Left ventricle myocardium superior (tissue), 1 donor: ENCODE data around the gene KCNQ5. TPM values are rescaled to one million over a fixed set of nuclear protein-coding genes. Genes with fewer than 3 reads are reported as not detected.

Experiments used
- ATAC-seq: fragments of 200-7000 bp; cut with Tn5 transposase; one replicate; pipeline ENCODE4 v1.9.1; 2020; ENCODE audit warnings: mild to moderate bottlenecking, moderate library complexity
- DNase-seq: peaks from one replicate; pipeline ENCODE4 v3.0.0-alpha.2; 2020
- intact Hi-C: fragments of 100-400 bp; cut with micrococcal nuclease; formaldehyde crosslinking; loops from one replicate; pipeline ENCODE4 v1.11.0; 2022
- total RNA-seq: library from RNA; stranded (reverse); fragmentation: NEBNext Ultra II Directional; extraction: Animal tissue kit (Norgen Biotek cat#: 25700); gene quantifications from one replicate; pipeline ENCODE4 v1.2.1, GENCODE V29; 2021
- donor health status: DM: no; HTN: yes; CAD: no; lungs with severe emphysema.

The KCNQ5 gene
- total RNA-seq, 1 donor from 2014 or later: not detected

GRCh38 chr6:72930556-72931132, 308.8 kb downstream of the KCNQ5 start:
- DNase-seq (no peak), ATAC-seq (no peak)
- intact Hi-C loops: no loop called here

GRCh38 chr6:72931325-72931887, 309.5 kb downstream of the KCNQ5 start:
- ATAC-seq (no peak), DNase-seq (no peak)
- intact Hi-C loops: no loop called here

DNA sequence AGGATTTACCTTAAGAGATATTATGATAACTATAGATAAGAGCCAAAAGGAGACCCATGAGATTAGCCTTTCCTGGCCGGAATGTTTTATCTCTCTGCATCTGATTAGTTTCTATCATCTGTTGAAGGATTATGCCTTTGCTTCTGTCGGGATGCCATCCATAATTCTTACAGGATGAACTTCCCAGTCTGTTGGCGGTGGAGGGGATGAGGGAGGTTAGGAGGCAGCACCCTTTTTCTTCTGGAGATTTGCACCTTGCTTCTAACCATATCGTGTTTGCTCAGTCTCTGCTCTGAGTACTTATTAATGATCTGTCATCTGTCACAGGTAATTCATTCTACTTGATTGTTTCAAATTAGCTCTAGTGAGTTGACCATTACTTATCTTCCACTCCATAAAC, 311.4 kb downstream of the KCNQ5 start:
- DNase-seq (no peak), ATAC-seq (no peak)
- intact Hi-C loops: no loop called here

GRCh38 chr6:72936766-72937559, 315.1 kb downstream of the KCNQ5 start:
- intact Hi-C loops: no loop called here
- no peak for DNase-seq
- no peak for ATAC-seq

DNA sequence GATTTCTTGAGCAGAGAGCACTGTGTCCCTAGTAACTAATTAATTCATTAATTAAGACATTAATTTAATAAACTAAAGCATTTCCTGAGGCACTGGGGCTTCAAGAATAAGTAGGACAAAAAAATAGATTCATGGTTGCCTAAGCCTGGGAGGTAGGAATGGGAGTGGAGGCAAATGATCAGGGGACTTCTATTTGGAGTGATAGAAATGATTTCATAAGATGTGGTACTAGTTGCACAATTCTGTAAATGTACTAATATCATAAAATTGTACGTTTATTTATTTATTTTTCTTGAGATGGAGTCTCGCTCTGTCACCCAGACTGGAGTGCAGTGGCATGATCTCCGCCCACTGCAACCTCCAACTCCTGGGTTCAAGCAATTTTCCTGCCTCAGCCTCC, 316.2 kb downstream of the KCNQ5 start:
- intact Hi-C loops: no loop called here
- ATAC-seq (no peak), DNase-seq (no peak)

DNA sequence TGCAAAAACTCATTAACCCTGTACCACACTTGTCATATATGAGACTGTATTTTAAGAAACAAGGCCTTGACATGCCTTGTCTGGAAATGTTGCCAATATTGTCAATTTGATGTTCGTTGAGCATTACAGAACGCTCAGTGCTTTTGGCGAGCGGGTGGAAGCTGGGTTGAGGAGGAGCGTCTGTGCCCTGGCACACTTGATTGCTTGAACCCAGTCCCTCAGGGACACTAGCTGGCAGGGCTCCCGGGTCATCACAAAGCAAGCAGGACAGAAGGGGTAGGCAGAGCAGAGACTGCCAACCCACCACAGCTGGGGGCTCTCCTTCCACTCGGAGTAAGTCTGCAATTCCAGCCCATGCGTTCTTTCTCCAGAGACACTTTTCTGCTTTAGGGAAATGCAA, 317.1 kb downstream of the KCNQ5 start:
- intact Hi-C loops: no loop called here
- ATAC-seq (no peak), DNase-seq (no peak)

- ATAC-seq (no peak), DNase-seq (no peak)
- intact Hi-C loops: no loop called here
Observed at GRCh38 chr6:72940265-72940664, 318.4 kb downstream of the KCNQ5 start.

DNA sequence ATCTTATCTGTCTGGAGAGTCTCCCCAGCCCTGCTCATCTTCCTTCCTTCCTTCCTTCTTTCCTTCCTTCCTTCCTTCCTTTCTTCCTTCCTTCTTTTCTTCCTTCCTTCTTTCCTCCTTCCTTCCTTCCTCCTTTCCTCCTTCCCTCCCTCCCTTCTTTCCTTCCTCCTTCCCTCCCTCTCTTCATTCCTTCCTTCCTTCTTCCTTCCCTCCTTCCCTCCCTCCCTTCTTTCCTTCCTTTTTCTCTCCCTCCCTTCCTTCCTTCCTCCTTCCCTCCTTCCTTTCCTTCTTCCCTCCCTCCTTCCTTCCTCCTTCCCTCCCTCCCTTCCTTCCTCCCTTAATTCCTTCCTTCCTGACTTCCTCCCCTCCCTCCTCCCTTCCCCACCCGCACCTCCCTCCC, 319.4 kb downstream of the KCNQ5 start:
- no peak for ATAC-seq
- no peak for DNase-seq
- intact Hi-C loops: no loop called here

GRCh38 chr6:72941751-72942150, 319.9 kb downstream of the KCNQ5 start:
- intact Hi-C loops: no loop called here
- DNase-seq: no peak
- ATAC-seq: no peak

- ATAC-seq (no peak), DNase-seq (no peak)
- intact Hi-C loops: no loop called here
Observed at GRCh38 chr6:72943699-72944098, 321.8 kb downstream of the KCNQ5 start.

GRCh38 chr6:72944660-72945059, 322.8 kb downstream of the KCNQ5 start:
- intact Hi-C loops: no loop called here
- DNase-seq: no peak
- no peak for ATAC-seq

DNA sequence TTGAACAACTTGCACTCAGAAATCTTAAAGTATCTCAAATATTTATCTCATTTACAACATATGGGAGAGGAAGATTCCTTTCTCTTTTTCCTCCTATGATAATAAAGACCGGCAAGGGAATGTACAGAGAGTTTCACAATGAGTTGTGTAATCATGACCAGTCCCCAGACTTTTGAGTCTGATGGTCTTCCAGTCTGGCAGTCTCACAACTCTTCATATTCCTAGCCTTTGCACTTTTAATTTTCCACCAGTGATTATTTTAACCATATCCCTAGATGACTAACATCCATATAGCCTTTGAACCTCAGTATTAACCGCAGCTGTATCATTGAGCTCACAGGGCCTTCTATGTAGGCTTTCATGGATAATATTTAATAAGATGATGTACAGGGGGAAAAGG, 324.9 kb downstream of the KCNQ5 start:
- ATAC-seq: no peak
- no peak for DNase-seq
- intact Hi-C loops: no loop called here

DNA sequence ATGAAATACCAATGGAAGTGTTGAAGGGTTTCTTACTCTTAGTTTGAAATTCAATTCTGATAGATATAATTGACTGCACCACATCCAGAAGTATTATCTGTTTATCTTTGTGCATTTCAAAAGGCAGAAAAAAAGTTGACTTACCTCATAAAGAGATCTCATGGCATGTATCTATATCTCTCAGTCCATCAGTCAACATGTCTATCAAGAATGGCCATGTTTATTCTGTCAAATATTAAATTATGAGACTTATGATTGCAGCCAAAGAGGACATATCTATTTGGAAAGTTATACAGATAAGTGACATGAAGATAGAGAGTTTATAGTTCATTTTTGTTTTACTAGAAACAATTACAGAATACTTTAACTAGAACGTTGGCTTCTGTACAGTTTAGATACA, 325.7 kb downstream of the KCNQ5 start:
- intact Hi-C loops: no loop called here
- DNase-seq (no peak), ATAC-seq (no peak)

DNA sequence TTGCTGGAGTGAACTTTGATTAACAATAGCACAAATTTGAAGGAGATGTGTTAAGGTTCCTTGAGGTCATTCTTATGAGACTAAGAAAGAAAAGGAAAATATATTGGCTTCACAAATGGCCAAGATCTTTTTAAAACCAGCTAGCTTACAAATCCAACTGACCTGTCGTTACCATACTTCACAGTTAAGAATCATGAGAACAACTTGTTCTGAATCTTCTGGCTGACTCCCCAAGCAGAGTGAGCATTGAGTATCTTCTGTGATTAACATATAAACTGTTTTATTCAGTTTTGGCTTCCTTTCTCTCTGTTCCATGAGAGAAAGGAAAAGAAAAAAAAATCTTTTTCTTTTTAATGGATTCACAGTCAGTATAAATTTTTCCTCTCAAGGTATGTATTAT, 326.3 kb downstream of the KCNQ5 start:
- DNase-seq (no peak), ATAC-seq (no peak)
- intact Hi-C loops: no loop called here

- no peak for DNase-seq
- intact Hi-C loops: no loop called here
- no peak for ATAC-seq
Observed at GRCh38 chr6:72950114-72950860, 328.4 kb downstream of the KCNQ5 start.

DNA sequence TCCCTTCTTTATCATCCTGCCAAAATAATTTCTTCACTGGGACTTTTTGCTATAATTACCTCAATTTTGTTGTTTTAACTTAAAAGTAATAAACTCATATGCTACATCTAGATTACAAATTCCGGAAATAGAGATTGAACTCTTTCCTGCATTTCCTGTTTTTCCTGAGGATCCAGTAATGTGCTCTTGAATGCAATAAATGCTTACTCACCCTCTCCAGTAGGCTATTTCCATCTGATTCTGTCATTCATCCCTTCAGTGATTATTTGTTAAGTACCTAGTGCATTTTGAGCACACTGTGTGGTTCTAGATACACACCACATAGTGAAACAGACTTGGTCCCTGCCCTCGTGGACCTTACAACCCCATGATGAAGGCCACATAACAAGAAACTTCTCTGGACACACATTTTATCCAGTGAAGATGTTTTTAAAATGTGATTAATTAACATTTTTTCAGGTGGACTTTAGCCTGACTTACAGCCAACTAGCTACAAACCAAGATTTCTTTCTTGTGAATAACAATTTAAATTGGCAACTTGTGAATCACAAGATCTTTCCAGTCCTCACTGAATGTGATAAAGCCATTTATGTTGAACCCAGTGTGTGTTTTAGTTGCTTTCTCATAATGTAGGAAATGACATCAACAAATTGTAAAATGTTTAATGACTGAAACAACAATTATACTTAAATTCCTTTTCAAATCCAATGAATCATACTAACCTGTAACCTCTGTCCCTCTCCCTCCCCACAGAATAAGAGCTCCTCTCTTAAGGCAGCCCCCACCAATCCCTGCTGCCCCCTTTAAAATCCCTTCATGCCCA, 331.2 kb downstream of the KCNQ5 start:
- DNase-seq: no peak
- no peak for ATAC-seq
- intact Hi-C loops: no loop called here

DNA sequence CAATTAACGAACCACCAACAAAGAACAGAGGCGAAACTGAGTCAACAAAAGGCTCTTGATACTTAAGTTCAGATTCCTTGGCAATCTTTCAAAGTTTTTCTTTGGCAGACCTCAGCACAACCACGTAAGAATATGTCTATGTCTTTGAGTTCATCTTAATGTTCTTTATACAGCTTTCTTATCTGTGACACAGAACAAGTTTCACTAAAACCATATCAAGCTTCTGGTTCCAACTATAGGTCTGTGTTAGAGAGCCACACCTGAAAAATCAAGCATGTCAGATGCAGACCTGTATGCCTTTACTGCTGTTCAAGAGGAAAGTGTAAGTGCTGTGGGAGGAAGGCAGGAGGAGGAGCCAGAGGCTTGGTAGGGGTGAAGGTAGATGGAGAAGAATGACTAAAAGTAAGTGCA, 332.1 kb downstream of the KCNQ5 start:
- intact Hi-C loops: no loop called here
- no peak for ATAC-seq

GRCh38 chr6:72954716-72955115, 332.9 kb downstream of the KCNQ5 start:
- intact Hi-C loops: no loop called here
- DNase-seq (no peak), ATAC-seq (no peak)

More for the DNA sequence above, 332.1 kb downstream of the KCNQ5 start:
- no peak for DNase-seq

- ATAC-seq (no peak), DNase-seq (no peak)
- intact Hi-C loops: no loop called here
Observed at GRCh38 chr6:72955666-72956065, 333.8 kb downstream of the KCNQ5 start.
